DOHH2 (cell line): Measurements from ENCODE around the gene GAA.

ENCODE experiments used
- H3F3A ChIP-seq: fragments of 200-600 bp; sonication (generic), shearing (Covaris generic); 2 replicates; pipeline ENCODE4 v1.6.0; 2016; ENCODE audit warnings: antibody characterized with exemption, mild to moderate bottlenecking; ENCODE audit not compliant: control insufficient read depth, insufficient read depth
- H3K27ac ChIP-seq: fragments of 200-600 bp; sonication (generic); 2 replicates; pipeline ENCODE4 v1.5.1; 2014; ENCODE audit warnings: low read depth, mild to moderate bottlenecking, low read length, moderate library complexity
- H3K27me3 ChIP-seq: fragments of 200-600 bp; sonication (generic); 2 replicates; pipeline ENCODE4 v1.6.1; 2014; ENCODE audit warnings: mild to moderate bottlenecking, low read length, mixed read lengths; ENCODE audit not compliant: control insufficient read depth
- H3K36me3 ChIP-seq: fragments of 200-600 bp; sonication (generic); 2 replicates; pipeline ENCODE4 v1.6.1; 2014; ENCODE audit warnings: mild to moderate bottlenecking, low read length, moderate library complexity, mixed read lengths; ENCODE audit not compliant: control insufficient read depth
- H3K4me1 ChIP-seq: fragments of 200-600 bp; sonication (generic); 2 replicates; pipeline ENCODE4 v1.6.1; 2014; ENCODE audit warnings: mild to moderate bottlenecking, low read length, mixed read lengths; ENCODE audit not compliant: control insufficient read depth
- H3K4me2 ChIP-seq: fragments of 200-600 bp; sonication (generic); 2 replicates; pipeline ENCODE4 v1.6.0; 2014; ENCODE audit warnings: mild to moderate bottlenecking, low read length, moderate library complexity
- H3K4me3 ChIP-seq: fragments of 200-600 bp; sonication (generic); 2 replicates; pipeline ENCODE4 v1.5.1; 2014; ENCODE audit warnings: mild to moderate bottlenecking, low read length, mixed read lengths
- H3K79me2 ChIP-seq: fragments of 200-600 bp; sonication (generic); 2 replicates; pipeline ENCODE4 v1.6.1; 2014; ENCODE audit warnings: mild to moderate bottlenecking, low read length, mixed read lengths; ENCODE audit not compliant: control insufficient read depth
- H3K9me2 ChIP-seq: fragments of 200-600 bp; sonication (generic); replicated peaks from 2 replicates; pipeline ENCODE4 v1.6.1; 2014; ENCODE audit warnings: mild to moderate bottlenecking, low read length, mixed read lengths; ENCODE audit not compliant: control insufficient read depth
- H3K9me3 ChIP-seq: fragments of 200-600 bp; sonication (generic); 2 replicates; pipeline ENCODE4 v1.6.1; 2014; ENCODE audit warnings: antibody characterized with exemption, low read length, mixed read lengths; ENCODE audit not compliant: control insufficient read depth, insufficient read depth
- H4K20me1 ChIP-seq: fragments of 200-600 bp; sonication (generic); 2 replicates; pipeline ENCODE4 v1.6.0; 2014; ENCODE audit warnings: low read depth, mild to moderate bottlenecking, antibody characterized with exemption, low read length, moderate library complexity; ENCODE audit not compliant: control insufficient read depth, insufficient read depth
- EZH2phosphoT487 ChIP-seq: fragments of 200-600 bp; sonication (generic); IDR thresholded peaks from 2 replicates; pipeline ENCODE4 v1.6.1; 2017; ENCODE audit warnings: borderline replicate concordance, mild to moderate bottlenecking, antibody characterized with exemption, low read length, moderate library complexity, mixed read lengths
- TF ChIP-seq, protein P1 (sequence below): fragments of 200-600 bp; sonication (generic); IDR thresholded peaks from one replicate; pipeline ENCODE4 v1.5.1; 2014; ENCODE audit warnings: antibody characterized with exemption, mild to moderate bottlenecking, low read depth, low read length; ENCODE audit not compliant: poor library complexity, severe bottlenecking

The GAA gene

DNA sequence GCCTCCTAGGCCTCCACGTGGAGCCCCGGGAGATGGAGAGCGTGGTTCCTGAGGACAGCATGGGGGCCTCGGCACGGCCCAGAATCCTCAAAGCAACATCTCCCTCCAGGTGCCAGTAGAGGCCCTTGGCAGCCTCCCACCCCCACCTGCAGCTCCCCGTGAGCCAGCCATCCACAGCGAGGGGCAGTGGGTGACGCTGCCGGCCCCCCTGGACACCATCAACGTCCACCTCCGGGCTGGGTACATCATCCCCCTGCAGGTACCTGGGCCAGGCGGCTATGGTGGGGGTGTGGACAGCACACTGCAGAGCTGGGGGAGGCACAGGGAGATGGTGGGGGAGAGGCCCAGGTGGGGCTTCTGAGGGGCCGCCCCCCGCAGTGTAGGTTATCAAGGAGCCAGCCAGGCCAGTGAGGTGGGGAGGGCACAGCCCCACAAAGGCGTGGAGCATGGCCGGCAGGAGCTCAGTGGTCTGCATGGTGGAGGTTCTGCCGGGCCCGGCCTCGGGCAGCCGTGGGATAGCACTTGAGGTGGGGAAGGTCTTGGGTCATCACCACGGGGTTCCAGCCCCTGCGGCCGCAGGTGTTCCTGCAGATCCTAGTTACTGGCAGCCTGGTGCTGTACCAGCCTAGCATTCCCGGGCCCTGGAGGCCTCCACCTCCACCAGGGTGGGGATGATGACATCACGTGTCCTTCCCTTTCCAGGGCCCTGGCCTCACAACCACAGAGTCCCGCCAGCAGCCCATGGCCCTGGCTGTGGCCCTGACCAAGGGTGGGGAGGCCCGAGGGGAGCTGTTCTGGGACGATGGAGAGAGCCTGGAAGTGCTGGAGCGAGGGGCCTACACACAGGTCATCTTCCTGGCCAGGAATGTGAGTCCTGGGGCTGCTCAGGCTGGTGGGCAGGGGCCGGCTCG, 16.4 kb downstream of the GAA start:
- TF ChIP-seq, protein P1, sequence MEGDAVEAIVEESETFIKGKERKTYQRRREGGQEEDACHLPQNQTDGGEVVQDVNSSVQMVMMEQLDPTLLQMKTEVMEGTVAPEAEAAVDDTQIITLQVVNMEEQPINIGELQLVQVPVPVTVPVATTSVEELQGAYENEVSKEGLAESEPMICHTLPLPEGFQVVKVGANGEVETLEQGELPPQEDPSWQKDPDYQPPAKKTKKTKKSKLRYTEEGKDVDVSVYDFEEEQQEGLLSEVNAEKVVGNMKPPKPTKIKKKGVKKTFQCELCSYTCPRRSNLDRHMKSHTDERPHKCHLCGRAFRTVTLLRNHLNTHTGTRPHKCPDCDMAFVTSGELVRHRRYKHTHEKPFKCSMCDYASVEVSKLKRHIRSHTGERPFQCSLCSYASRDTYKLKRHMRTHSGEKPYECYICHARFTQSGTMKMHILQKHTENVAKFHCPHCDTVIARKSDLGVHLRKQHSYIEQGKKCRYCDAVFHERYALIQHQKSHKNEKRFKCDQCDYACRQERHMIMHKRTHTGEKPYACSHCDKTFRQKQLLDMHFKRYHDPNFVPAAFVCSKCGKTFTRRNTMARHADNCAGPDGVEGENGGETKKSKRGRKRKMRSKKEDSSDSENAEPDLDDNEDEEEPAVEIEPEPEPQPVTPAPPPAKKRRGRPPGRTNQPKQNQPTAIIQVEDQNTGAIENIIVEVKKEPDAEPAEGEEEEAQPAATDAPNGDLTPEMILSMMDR: no peak
- TF ChIP-seq EZH2phosphoT487: no peak
- H3K9me3 ChIP-seq: no peaks in the 10 kb centered on the region
- H4K20me1 ChIP-seq: no peaks in the 10 kb centered on the region
- no peak overlapping the region for H3K4me2 ChIP-seq
- no peaks in the 10 kb centered on the region for H3K36me3 ChIP-seq
- peaks cover 10% of the 10 kb centered on the region; the same call in 1 of the 2 replicates for H3F3A ChIP-seq
- no peak overlapping the region for H3K27ac ChIP-seq
- no peaks in the 10 kb centered on the region for H3K9me2 ChIP-seq
- H3K79me2 ChIP-seq: no peaks in the 10 kb centered on the region
- H3K4me1 ChIP-seq: peaks cover 8% of the 10 kb centered on the region
- no peak overlapping the region for H3K4me3 ChIP-seq
- H3K27me3 ChIP-seq: peaks cover 5% of the 10 kb centered on the region

DNA sequence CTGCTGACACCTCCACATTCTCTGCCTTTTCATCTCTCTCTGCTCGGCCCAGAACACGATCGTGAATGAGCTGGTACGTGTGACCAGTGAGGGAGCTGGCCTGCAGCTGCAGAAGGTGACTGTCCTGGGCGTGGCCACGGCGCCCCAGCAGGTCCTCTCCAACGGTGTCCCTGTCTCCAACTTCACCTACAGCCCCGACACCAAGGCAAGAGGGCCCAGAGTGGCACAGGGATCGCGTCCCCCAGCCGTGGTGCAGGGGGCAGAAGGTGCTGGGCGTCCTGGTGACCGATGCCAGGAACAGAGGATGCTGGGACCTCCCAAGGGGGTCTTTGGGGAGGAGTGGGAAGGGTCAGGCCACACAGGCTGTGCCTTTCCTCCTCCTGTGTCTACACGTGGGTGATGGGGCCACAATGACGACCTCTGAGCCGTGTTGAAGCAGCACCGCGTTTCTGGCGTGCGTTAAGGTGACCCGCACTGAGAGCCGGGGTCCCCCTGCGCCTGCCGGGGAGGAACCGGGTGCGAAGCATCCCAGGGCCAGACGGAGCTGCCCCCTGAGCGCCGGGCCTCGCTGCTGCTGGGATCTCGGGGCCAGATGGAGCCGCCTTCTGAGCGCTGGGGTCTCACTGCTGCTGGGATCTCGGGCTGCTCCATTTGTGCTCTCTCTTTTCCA, 17.4 kb downstream of the GAA start:
- TF ChIP-seq EZH2phosphoT487: no peak
- TF ChIP-seq, protein P1: no peak
- H3K4me2 ChIP-seq: no peak overlapping the region
- H3K27me3 ChIP-seq: no peaks in the 10 kb centered on the region
- H3F3A ChIP-seq: 0 out of 2 replicates have a peak, but pooled peaks cover 7% of the 10 kb centered on the region
- H4K20me1 ChIP-seq: no peaks in the 10 kb centered on the region
- no peak overlapping the region for H3K27ac ChIP-seq
- no peaks in the 10 kb centered on the region for H3K36me3 ChIP-seq
- H3K4me3 ChIP-seq: no peak overlapping the region
- H3K4me1 ChIP-seq: no peaks in the 10 kb centered on the region
- no peaks in the 10 kb centered on the region for H3K9me2 ChIP-seq
- H3K9me3 ChIP-seq: no peaks in the 10 kb centered on the region
- H3K79me2 ChIP-seq: no peaks in the 10 kb centered on the region

DNA sequence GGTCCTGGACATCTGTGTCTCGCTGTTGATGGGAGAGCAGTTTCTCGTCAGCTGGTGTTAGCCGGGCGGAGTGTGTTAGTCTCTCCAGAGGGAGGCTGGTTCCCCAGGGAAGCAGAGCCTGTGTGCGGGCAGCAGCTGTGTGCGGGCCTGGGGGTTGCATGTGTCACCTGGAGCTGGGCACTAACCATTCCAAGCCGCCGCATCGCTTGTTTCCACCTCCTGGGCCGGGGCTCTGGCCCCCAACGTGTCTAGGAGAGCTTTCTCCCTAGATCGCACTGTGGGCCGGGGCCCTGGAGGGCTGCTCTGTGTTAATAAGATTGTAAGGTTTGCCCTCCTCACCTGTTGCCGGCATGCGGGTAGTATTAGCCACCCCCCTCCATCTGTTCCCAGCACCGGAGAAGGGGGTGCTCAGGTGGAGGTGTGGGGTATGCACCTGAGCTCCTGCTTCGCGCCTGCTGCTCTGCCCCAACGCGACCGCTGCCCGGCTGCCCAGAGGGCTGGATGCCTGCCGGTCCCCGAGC, 17.9 kb downstream of the GAA start:
- H3K4me2 ChIP-seq: no peak overlapping the region
- no peaks in the 10 kb centered on the region for H4K20me1 ChIP-seq
- H3F3A ChIP-seq: 0 out of 2 replicates have a peak, but pooled peaks cover 3% of the 10 kb centered on the region
- no peaks in the 10 kb centered on the region for H3K9me3 ChIP-seq
- no peaks in the 10 kb centered on the region for H3K9me2 ChIP-seq
- no peaks in the 10 kb centered on the region for H3K27me3 ChIP-seq
- TF ChIP-seq EZH2phosphoT487: no peak
- TF ChIP-seq, protein P1: no peak
- H3K27ac ChIP-seq: no peak overlapping the region
- no peaks in the 10 kb centered on the region for H3K79me2 ChIP-seq
- no peaks in the 10 kb centered on the region for H3K36me3 ChIP-seq
- no peaks in the 10 kb centered on the region for H3K4me1 ChIP-seq
- no peak overlapping the region for H3K4me3 ChIP-seq
